ENCODE results near the gene ARL14.
"Not testable (repeated sequence)": the region's sequence is repeated elsewhere in the genome, so short reads cannot be mapped to it uniquely, and the experiment has no call there.

The ARL14 gene

GRCh38 chr3:160675566-160676124 is 1.3 kb upstream of the ARL14 start:
- no peak for DNase-seq (ENCODE audit: insufficient read length, low spot score)
- FAIRE-seq: no peak

DNA sequence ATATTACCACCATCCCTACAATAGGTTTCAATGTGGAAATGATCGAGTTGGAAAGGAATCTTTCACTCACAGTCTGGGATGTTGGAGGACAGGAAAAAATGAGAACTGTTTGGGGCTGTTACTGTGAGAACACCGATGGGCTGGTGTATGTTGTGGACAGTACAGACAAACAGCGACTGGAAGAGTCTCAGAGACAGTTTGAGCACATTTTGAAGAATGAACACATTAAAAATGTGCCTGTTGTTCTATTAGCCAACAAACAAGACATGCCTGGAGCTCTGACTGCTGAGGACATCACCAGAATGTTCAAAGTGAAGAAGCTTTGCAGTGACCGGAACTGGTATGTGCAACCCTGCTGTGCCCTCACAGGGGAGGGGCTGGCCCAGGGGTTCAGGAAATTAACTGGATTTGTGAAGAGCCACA is 510 bp downstream of the ARL14 start:
- no peak for FAIRE-seq

GRCh38 chr3:160678292-160678842 is 1.4 kb downstream of the ARL14 start:
- FAIRE-seq: no peak
- no peak for DNase-seq (ENCODE audit: insufficient read length, low spot score)

More for the DNA sequence above, 510 bp downstream of the ARL14 start:
- DNase-seq (ENCODE audit: insufficient read length, low spot score): no peak

GRCh38 chr3:160684368-160684740 is 7.4 kb downstream of the ARL14 start:
- FAIRE-seq (no peak), DNase-seq (ENCODE audit: insufficient read length, low spot score) (no peak)

- FAIRE-seq: no peak
- no peak for DNase-seq (ENCODE audit: insufficient read length, low spot score)
Observed at GRCh38 chr3:160685144-160685766, 8.3 kb downstream of the ARL14 start.

- FAIRE-seq (peak; percentile 28), DNase-seq (ENCODE audit: insufficient read length, low spot score) (no peak)
Observed at GRCh38 chr3:160686955-160687535, 10.1 kb downstream of the ARL14 start.

GRCh38 chr3:160691151-160691550 is 14.2 kb downstream of the ARL14 start:
- FAIRE-seq: no peak

GRCh38 chr3:160691962-160692361 is 15.0 kb downstream of the ARL14 start:
- no peak for FAIRE-seq
- no peak for DNase-seq (ENCODE audit: insufficient read length, low spot score)

More at GRCh38 chr3:160691151-160691550, 14.2 kb downstream of the ARL14 start:
- no peak for DNase-seq (ENCODE audit: insufficient read length, low spot score)

GRCh38 chr3:160693191-160693590 is 16.2 kb downstream of the ARL14 start:
- FAIRE-seq (no peak), DNase-seq (ENCODE audit: insufficient read length, low spot score) (no peak)

GRCh38 chr3:160694345-160694744 is 17.4 kb downstream of the ARL14 start:
- FAIRE-seq: no peak
- no peak for DNase-seq (ENCODE audit: insufficient read length, low spot score)

DNA sequence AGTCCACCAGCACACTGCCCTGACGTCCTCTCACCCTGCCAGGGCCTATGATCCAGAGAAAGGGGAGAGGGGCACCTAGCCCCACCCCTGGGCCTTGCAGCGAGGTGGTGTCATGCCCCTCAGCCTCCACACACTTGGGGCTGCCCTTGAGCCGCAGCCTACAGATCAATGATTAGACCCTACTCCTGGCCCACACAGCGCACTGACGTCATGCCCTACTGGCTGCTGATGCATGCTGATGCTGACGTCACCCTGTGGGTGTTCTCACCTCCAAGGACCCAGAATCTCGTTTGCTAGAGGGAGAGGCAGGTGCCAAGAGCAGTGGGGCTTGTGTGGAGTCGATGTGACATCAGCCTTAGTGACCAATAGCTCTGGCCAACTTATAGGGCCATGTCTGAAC is 18.0 kb downstream of the ARL14 start:
- no peak for DNase-seq (ENCODE audit: insufficient read length, low spot score)
- no peak for FAIRE-seq

GRCh38 chr3:160695915-160696327 is 19.0 kb downstream of the ARL14 start:
- no peak for FAIRE-seq
- no peak for DNase-seq (ENCODE audit: insufficient read length, low spot score)

DNA sequence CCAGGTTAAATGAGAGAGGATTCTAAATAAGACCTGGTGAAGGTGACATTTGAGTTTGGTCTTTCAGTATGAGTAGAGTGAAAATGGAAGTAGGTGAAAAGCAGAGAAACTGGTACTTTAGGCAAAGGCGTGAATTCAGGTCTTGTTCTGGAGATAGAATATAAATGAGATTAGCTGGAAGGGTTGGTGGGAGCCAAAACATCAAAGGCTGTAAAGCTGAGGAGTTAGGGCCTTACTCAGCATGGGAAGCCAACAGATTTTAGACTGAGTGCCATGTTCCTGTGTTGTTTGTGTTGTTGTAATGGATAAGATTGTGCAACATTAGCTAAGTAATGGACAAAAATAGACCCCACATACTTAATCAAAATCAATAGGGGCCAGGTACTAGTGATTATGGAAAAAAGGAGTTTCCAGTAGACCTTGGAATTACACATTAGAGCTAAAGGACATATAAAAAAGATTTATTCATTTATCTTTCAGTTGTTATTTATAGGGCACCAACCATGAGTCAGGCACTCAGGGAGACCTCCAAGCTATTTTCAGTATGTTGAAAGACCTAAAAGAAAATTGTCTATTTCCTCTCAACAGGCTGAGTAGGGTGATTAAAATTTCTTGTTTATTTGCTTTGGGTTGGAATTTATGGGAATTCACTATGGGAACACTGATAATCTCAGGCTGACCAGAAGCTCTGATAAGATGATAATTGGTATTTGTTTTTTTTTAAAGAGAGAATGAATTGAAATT is 20.8 kb downstream of the ARL14 start:
- FAIRE-seq (peak; percentile 31), DNase-seq (ENCODE audit: insufficient read length, low spot score) (no peak)

DNA sequence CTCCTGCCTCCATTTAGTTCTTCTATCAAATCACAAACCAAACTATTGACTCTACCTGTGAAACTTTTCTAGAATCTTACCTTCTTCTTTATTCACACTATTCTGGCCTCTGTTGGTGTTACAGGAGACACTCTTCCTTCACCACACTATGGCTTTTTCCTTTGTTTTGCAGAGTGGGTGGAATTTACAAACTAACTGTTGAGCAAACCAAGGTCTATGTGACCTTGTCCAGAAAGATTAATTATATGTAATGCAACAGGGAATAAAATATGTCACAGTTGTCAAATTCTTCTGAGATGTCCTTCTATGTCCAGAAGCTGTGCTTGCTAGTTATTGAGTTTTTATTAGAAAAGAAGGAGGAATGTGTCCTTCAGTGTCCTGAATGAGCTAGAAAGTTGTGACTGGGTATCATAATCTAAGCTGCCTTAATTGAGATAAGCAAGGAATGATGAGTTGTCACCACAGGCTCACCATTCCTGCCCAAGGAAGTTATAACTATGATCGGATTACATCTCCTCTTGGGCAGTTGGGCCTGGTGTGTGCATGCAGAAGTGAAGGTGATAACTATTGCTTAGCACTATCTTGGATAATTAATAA is 21.7 kb downstream of the ARL14 start:
- no peak for DNase-seq (ENCODE audit: insufficient read length, low spot score)
- FAIRE-seq: no peak

DNA sequence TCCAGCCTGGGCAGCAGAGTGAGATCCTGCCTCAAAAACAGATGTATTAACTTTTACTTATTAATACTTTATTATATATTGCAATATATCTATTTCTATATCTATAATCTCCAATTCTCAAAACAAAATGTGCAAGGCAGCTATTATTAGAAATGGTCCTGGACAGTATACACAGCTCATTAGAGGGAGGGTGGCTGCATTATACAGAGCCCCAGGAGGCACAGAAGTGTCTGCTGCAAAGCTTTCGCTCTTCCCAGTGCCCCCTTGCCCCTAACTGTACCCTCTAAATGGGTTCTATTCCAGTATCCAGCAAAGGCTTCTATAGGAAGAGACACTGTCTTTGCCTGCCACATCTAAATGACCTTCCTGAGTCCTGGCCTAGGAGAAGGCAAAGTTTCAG is 24.5 kb downstream of the ARL14 start:
- FAIRE-seq (no peak), DNase-seq (ENCODE audit: insufficient read length, low spot score) (no peak)

DNA sequence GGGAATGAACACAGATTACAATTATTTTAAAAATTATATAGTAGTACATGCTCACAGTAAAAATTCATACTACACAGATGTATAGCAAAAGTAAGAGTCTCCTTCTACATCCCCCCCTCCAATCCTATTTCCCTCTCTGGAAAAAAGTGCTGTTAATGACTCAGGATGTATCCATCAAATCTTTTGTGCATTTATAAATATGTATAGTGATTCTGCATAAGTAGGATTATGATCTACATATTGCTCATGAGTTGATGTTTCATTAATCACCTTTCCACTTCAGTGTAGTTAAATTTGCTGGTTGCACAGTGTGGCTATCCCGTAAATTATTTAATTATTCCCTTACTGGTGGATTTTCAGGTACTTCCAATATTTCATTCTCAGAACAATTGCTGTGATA is 25.3 kb downstream of the ARL14 start:
- FAIRE-seq (no peak), DNase-seq (ENCODE audit: insufficient read length, low spot score) (no peak)

DNA sequence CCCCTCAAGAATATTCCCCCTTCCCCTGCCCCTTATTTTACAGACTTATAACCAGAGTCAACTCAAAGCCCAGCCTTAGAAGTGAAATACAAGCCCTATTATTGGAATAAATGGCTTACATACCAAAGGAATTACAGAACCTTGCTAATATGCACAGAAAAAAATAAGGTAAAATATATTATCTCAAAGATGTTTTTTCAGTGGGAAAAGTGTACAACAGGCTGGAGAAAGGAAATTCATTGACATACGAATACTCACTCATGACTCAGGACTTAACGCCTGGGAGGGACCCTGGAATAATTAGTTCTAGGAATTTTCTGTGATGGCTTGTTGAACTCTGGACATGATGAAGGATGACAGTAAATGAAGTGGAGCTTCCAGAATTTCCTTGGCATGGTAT is 27.0 kb downstream of the ARL14 start:
- DNase-seq (ENCODE audit: insufficient read length, low spot score) (no peak), FAIRE-seq (no peak)

DNA sequence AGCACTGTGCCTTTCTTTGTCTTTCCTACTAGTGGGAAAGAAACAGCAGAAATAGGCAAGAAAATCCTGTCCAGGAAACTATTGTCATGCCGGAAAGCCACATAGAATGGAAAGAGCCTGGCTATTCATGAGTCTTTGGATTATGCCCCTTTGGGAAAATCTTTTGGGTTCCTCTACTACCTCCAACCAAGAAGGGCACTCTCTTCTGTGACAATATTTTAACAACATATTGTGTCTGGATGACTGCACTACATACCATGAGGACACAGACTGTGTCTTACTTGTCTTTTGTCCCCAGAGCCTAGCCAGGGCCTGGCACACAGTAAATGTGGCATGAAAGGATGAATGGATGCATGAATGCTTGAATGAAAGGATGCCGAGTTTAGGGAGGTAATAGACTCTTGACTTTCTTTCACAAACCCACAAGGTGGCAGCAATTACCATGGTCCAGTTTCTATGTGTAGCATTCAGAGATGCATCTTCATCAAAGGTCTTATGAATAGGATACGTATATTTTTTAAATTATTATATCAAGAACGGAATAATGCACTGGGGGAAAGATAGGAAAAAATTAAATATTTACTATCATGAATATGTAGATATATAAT is 30.3 kb downstream of the ARL14 start:
- no peak for DNase-seq (ENCODE audit: insufficient read length, low spot score)

DNA sequence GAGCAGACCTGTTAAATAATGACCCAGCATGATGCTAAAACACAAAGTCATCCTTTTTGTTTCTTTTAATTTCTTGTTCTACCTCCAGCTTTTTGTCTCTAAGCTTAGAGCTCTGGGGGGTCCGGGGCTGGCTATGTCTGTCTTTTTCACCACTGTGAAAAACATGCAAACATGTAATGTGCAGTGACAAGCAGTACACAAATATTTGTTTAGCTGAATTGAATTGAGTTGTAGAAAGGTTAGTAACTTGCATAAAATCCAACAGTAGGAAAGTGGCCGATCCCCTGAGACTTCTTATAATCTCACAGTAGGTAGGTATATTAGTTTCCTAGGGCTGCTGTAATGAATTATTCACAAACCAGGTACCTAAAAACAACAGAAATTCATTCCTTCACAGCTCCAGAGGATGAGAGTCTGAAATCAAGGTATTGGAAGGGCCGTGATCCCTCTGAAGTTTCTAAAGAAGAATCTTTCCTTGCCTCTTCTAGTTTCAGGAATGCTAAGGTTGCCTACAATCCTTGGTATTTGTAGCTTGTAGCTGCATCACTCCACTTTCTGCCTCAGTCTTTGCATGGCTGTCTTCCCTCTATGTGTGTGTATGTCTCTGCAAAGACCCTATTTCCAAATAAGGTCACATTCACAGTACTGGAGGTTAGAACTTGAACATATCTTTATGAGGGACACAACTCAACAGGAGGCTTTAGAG is 32.7 kb downstream of the ARL14 start:
- FAIRE-seq: no peak
- DNase-seq (ENCODE audit: insufficient read length, low spot score): no peak

More for the DNA sequence above, 30.3 kb downstream of the ARL14 start:
- peak; percentile 18 for FAIRE-seq

- FAIRE-seq; DNase-seq (ENCODE audit: insufficient read length, low spot score): not testable (repeated sequence)
Observed at GRCh38 chr3:160713144-160713543, 36.2 kb downstream of the ARL14 start.
